Measurements from ENCODE around the gene NEO1. TPM values are rescaled to one million over a fixed set of nuclear protein-coding genes. Genes with fewer than 3 reads are reported as not detected.

NEO1 gene
- total and polyA plus RNA-seq, 7 experiments from 2014 or later: 1.4 to 9.5 (median 6.4) TPM

DNA sequence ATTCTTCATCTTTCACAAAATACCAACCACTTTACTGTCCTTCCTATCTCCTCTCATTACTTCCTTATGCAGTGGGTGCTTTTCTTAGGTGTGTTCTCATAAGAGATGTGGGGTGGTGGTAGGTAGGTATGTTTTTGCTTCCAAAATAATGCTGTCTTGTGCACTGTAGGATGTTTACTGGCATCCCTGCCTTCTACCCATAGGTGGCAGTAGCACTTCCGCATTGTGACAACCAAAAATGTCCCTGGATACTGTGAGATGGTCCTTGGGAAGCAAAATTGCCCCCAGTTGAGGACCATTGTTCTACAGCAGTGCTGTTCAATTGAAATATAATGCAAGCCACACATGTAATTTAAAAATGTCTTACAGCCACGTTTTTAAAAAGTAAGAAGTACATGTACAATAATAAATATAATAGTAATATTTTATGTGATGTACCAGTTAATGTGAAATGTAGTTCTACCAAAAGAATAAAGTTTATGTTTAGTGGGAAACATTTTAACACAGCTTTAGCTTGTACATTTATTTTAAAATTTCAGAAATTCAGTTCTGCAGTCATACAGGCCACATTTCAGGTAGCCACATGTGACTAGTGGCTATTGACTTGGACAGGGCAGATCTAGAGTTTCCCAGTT, 75.2 kb downstream of the NEO1 start:
- H3K4me3 ChIP-seq (ENCODE audit: low read length): no peak overlapping the region
- H3K9me3 ChIP-seq (ENCODE audit: control insufficient read depth in 2 of 3, low read length in 3 of 3): no peaks in the 10 kb centered on the region
- DNase-seq (peak in 1 of 9 donors; percentile 5), ATAC-seq (peak; percentile 61)
- H3K36me3 ChIP-seq (ENCODE audit: control insufficient read depth in 2 of 3, insufficient read depth in 3 of 3, low read length in 3 of 3): no peaks in the 10 kb centered on the region
- peaks cover 0 to 2% (median 0%) of the 10 kb centered on the region in 7 donors for H3K4me1 Mint-ChIP-seq
- CTCF ChIA-PET: interaction anchor here (0.7 kb wide), 1 partner anchor 141 kb away, joined by 3 read pairs; no protein-coding TSS in a partner anchor
- no peak overlapping the region for H3K27ac ChIP-seq (ENCODE audit: low read depth, low read length)
- H3K27me3 Mint-ChIP-seq: peaks cover 0 to 1% (median 0%) of the 10 kb centered on the region in 5 donors
- H3K27me3 ChIP-seq (ENCODE audit: control insufficient read depth in 2 of 2, insufficient read depth in 2 of 2, low read length in 2 of 2): no peaks in the 10 kb centered on the region
- no peak overlapping the region for H3K27ac Mint-ChIP-seq
- H3K4me3 Mint-ChIP-seq: no peak overlapping the region
- H3K9me3 Mint-ChIP-seq: peaks cover 0 to 4% (median 0%) of the 10 kb centered on the region in 11 donors
- intact Hi-C loops (cut with micrococcal nuclease): no loop called here
- H3K4me1 ChIP-seq (ENCODE audit: control insufficient read depth in 2 of 2, insufficient read depth in 2 of 2, low read length in 2 of 2): no peaks in the 10 kb centered on the region
- H3K36me3 Mint-ChIP-seq: peaks cover 0 to 34% (median 27%) of the 10 kb centered on the region in 5 donors
- POLR2A ChIA-PET: no interaction called here

DNA sequence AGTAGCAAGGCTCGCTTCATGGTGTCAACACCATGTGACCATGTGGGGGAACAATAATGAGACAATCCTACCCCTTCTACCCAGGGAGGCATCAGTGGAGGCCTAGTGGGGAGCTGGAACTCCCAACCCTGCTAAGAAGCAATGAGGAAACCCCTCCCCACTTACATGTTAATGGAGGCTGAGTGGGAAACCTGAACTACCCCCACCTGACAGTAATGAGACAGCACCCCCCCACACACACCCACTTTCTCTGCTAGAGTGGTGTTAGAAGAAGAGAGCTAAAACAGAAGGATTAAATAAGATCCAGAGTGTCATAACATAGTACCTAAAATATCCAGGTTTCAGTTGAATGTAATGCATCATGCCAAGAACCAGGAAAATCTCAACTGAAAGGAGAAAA, 78.6 kb downstream of the NEO1 start:
- H3K36me3 ChIP-seq (ENCODE audit: control insufficient read depth in 2 of 3, insufficient read depth in 3 of 3, low read length in 3 of 3): no peaks in the 10 kb centered on the region
- intact Hi-C loops (cut with micrococcal nuclease): no loop called here
- no peaks in the 10 kb centered on the region for H3K27me3 ChIP-seq (ENCODE audit: control insufficient read depth in 2 of 2, insufficient read depth in 2 of 2, low read length in 2 of 2)
- Mint-ChIP-seq H3K4me1 (no peaks in the 10 kb centered on the region), H3K9me3 (peaks cover 0 to 4% (median 0%) of the 10 kb centered on the region in 11 donors), H3K4me3 (no peak overlapping the region), H3K27ac (peak overlapping the region in 1 of 9 donors; percentile 21), H3K36me3 (peaks cover 0 to 21% (median 17%) of the 10 kb centered on the region in 5 donors), H3K27me3 (peaks cover 0 to 1% (median 0%) of the 10 kb centered on the region in 5 donors)
- no peak for DNase-seq
- H3K4me3 ChIP-seq (ENCODE audit: low read length): no peak overlapping the region
- ChIA-PET CTCF (no interaction called here), POLR2A (no interaction called here)
- H3K9me3 ChIP-seq (ENCODE audit: control insufficient read depth in 2 of 3, low read length in 3 of 3): no peaks in the 10 kb centered on the region
- no peak for ATAC-seq
- H3K4me1 ChIP-seq (ENCODE audit: control insufficient read depth in 2 of 2, insufficient read depth in 2 of 2, low read length in 2 of 2): no peaks in the 10 kb centered on the region
- no peak overlapping the region for H3K27ac ChIP-seq (ENCODE audit: low read depth, low read length)

DNA sequence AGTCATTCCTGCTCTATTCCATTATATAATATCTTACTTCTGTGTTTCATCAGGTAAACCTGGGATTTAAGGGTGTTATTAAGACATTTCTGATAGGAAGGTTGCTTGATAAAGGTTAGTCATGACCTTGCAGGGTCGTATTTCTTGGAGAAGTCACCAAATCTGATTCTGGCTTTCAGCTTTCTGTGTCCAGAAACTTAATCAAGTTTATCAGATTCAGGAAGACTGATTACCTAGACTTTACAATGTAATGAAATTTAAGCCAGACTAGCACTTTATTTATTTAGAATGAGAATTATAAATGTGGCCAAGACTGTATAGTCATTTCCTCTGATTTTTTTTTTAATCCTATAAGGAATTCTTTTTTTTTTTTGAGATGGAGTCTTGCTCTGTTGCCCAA, 81.9 kb downstream of the NEO1 start:
- Mint-ChIP-seq H3K27ac (no peak overlapping the region), H3K4me3 (no peak overlapping the region), H3K27me3 (no peaks in the 10 kb centered on the region), H3K9me3 (peaks cover 0 to 2% (median 0%) of the 10 kb centered on the region in 11 donors), H3K36me3 (peaks cover 0 to 25% (median 14%) of the 10 kb centered on the region in 5 donors), H3K4me1 (peaks cover 0 to 3% (median 0%) of the 10 kb centered on the region in 7 donors)
- no peaks in the 10 kb centered on the region for H3K27me3 ChIP-seq (ENCODE audit: control insufficient read depth in 2 of 2, insufficient read depth in 2 of 2, low read length in 2 of 2)
- no peak overlapping the region for H3K4me3 ChIP-seq (ENCODE audit: low read length)
- CTCF ChIA-PET: interaction anchor here (0.7 kb wide), 1 partner anchor 30 kb away, joined by 4 read pairs; no protein-coding TSS in a partner anchor
- H3K36me3 ChIP-seq (ENCODE audit: control insufficient read depth in 2 of 3, insufficient read depth in 3 of 3, low read length in 3 of 3): no peaks in the 10 kb centered on the region
- POLR2A ChIA-PET: interaction anchor here (0.7 kb wide), 1 partner anchor 318 kb away, joined by 3 read pairs; no protein-coding TSS in a partner anchor
- H3K4me1 ChIP-seq (ENCODE audit: control insufficient read depth in 2 of 2, insufficient read depth in 2 of 2, low read length in 2 of 2): no peaks in the 10 kb centered on the region
- DNase-seq (no peak), ATAC-seq (no peak)
- no peak overlapping the region for H3K27ac ChIP-seq (ENCODE audit: low read depth, low read length)
- intact Hi-C loops (cut with micrococcal nuclease): no loop called here
- no peaks in the 10 kb centered on the region for H3K9me3 ChIP-seq (ENCODE audit: control insufficient read depth in 2 of 3, low read length in 3 of 3)

DNA sequence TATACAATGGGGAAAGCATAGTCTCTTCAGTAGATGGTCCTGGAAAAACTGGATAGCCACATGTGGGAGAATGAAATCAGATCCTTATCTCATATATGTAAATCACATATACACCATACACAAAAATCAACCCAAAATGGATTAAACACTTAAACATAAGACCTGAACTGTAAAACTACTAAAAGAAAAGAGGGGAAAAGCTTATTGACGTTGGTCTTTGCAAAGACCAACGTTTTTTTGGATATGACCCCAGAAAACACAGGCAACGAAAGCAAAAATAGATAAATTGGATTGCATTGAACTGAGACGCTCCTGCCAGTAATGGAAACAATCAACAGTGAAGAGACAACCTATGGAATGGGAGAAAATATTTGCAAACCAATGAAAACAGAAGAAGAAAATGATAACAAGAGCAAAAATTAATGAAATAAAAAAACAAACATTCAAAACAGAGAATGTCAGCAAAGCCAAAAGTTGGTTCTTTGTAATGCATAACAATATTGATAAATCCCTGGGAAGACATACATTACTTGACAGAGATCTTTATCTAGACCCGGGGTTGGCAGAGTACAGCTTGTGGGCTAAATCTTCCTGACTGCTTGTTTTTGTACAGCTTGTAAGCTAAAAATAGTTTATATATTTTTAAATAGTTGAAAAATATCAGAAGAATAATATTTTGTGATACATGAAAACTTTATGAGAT, 86.9 kb downstream of the NEO1 start:
- peaks cover 0 to 13% (median 10%) of the 10 kb centered on the region in 5 donors for H3K36me3 Mint-ChIP-seq
- H3K4me1 Mint-ChIP-seq: peaks cover 0 to 26% (median 5%) of the 10 kb centered on the region in 7 donors
- POLR2A ChIA-PET: no interaction called here

DNA sequence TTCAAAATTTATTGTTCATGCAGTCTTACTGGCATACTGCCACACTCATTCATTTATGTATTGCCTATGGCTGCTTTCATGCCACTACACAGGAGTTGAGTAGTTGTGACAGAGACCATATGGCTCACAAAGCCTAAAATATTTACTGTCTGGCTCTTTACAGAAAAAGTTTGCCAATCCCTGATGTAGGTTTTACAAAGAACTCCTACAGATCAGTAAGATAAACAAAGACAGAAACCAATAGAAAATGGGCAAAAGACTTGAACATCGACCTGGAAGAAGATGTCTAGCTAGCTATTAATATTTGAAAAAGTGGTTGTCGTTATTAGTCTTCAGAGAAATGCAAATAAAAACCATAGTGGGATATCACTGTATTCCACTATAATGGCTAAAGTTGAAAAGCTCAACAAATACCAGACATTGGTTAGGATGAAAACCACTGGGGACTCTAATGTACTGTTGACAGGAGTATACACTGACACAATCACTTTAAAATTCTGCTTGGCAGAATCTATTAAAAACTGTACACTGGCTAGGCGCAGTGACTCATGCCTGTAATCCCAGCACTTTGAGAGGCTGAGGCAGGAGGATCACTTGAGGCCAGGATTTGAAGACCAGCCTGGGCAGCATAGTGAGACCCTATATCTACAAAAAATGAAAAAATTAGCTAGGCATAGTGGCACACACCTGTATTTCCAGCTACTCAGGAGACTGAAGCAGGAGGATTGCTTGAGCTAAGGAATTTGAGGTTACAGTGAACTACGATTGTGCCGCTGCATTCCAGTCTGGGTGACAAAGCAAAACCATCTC, 87.7 kb downstream of the NEO1 start:
- Histone ChIP-seq H3K36me3 (ENCODE audit: control insufficient read depth in 2 of 3, insufficient read depth in 3 of 3, low read length in 3 of 3) (no peaks in the 10 kb centered on the region), H3K4me1 (ENCODE audit: control insufficient read depth in 2 of 2, insufficient read depth in 2 of 2, low read length in 2 of 2) (peaks cover 0 to 8% of the 10 kb centered on the region in 2 donors), H3K27me3 (ENCODE audit: control insufficient read depth in 2 of 2, insufficient read depth in 2 of 2, low read length in 2 of 2) (no peaks in the 10 kb centered on the region), H3K27ac (ENCODE audit: low read depth, low read length) (no peak overlapping the region), H3K4me3 (ENCODE audit: low read length) (no peak overlapping the region), H3K9me3 (ENCODE audit: control insufficient read depth in 2 of 3, low read length in 3 of 3) (no peaks in the 10 kb centered on the region)
- Mint-ChIP-seq H3K9me3 (peaks cover 0 to 6% (median 0%) of the 10 kb centered on the region in 11 donors), H3K4me3 (no peak overlapping the region), H3K27ac (no peak overlapping the region), H3K27me3 (no peaks in the 10 kb centered on the region), H3K4me1 (peaks cover 0 to 26% (median 5%) of the 10 kb centered on the region in 7 donors), H3K36me3 (peaks cover 0 to 16% (median 10%) of the 10 kb centered on the region in 5 donors)
- CTCF ChIA-PET: no interaction called here
- ATAC-seq: no peak
- POLR2A ChIA-PET: no interaction called here
- no peak for DNase-seq
- intact Hi-C loops (cut with micrococcal nuclease): no loop called here

More for the DNA sequence above, 86.9 kb downstream of the NEO1 start:
- intact Hi-C loops (cut with micrococcal nuclease): no loop called here
- CTCF ChIA-PET: no interaction called here
- DNase-seq (no peak), ATAC-seq (no peak)
- Histone ChIP-seq H3K36me3 (ENCODE audit: control insufficient read depth in 2 of 3, insufficient read depth in 3 of 3, low read length in 3 of 3) (no peaks in the 10 kb centered on the region), H3K4me1 (ENCODE audit: control insufficient read depth in 2 of 2, insufficient read depth in 2 of 2, low read length in 2 of 2) (peaks cover 0 to 8% of the 10 kb centered on the region in 2 donors), H3K4me3 (ENCODE audit: low read length) (no peak overlapping the region), H3K9me3 (ENCODE audit: control insufficient read depth in 2 of 3, low read length in 3 of 3) (no peaks in the 10 kb centered on the region), H3K27me3 (ENCODE audit: control insufficient read depth in 2 of 2, insufficient read depth in 2 of 2, low read length in 2 of 2) (no peaks in the 10 kb centered on the region), H3K27ac (ENCODE audit: low read depth, low read length) (no peak overlapping the region)
- Mint-ChIP-seq H3K9me3 (peaks cover 0 to 3% (median 0%) of the 10 kb centered on the region in 11 donors), H3K4me3 (no peak overlapping the region), H3K27me3 (no peaks in the 10 kb centered on the region), H3K27ac (no peak overlapping the region)

DNA sequence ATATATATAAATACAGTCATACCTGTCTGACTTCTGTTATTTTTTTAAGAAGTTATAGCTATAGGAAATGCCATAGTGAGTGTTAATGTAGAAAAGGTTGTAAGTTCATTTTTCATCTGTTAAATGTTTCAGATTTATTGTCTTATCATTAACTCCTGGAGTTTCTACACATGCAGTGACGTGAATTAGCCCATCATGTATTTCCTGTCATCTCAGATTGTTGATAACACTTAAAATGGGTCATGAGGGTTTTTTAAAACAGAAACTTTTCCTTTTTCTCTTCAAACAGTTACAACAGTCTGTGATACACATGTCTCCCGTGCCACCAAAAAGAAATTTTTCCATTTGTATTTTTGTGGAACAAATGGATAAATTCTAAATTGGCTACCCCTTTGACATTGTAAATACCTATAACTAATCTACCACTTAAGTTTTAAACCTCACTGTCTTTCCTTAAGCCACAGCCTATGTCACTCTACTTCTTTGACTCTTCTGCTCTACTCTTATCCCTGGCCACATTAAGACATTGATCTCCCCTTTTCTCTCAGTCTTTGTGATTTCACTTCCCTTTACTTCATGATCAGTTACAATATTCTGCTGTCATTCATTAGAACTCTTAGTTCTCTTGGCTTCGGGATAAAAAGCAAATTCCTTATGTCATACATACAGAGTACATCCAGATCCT, 89.1 kb downstream of the NEO1 start:
- Histone ChIP-seq H3K4me3 (ENCODE audit: low read length) (no peak overlapping the region), H3K27ac (ENCODE audit: low read depth, low read length) (no peak overlapping the region), H3K4me1 (ENCODE audit: control insufficient read depth in 2 of 2, insufficient read depth in 2 of 2, low read length in 2 of 2) (peaks cover 0 to 8% of the 10 kb centered on the region in 2 donors), H3K36me3 (ENCODE audit: control insufficient read depth in 2 of 3, insufficient read depth in 3 of 3, low read length in 3 of 3) (no peaks in the 10 kb centered on the region), H3K27me3 (ENCODE audit: control insufficient read depth in 2 of 2, insufficient read depth in 2 of 2, low read length in 2 of 2) (no peaks in the 10 kb centered on the region), H3K9me3 (ENCODE audit: control insufficient read depth in 2 of 3, low read length in 3 of 3) (no peaks in the 10 kb centered on the region)
- Mint-ChIP-seq H3K27me3 (no peaks in the 10 kb centered on the region), H3K27ac (peak overlapping the region in 2 of 9 donors; percentile 3 to 12), H3K4me3 (no peak overlapping the region), H3K9me3 (peaks cover 0 to 6% (median 0%) of the 10 kb centered on the region in 11 donors), H3K36me3 (peaks cover 0 to 15% (median 10%) of the 10 kb centered on the region in 5 donors), H3K4me1 (peaks cover 0 to 26% (median 5%) of the 10 kb centered on the region in 7 donors)
- ChIA-PET CTCF (no interaction called here), POLR2A (no interaction called here)
- DNase-seq (no peak), ATAC-seq (peak; percentile 47)
- intact Hi-C loops (cut with micrococcal nuclease): no loop called here
